ENCODE results near the gene P2RY6.

Gene P2RY6

GRCh38 chr11:73277467-73277866 lies 5.3 kb downstream of the P2RY6 start:
- H3K4me1 ChIP-seq (ENCODE audit: control insufficient read depth, insufficient read depth, low read length) = peaks cover 5% of the 10 kb centered on the region
- H3K4me3 ChIP-seq (ENCODE audit: low read length) = no peak overlapping the region

GRCh38 chr11:73280626-73281025 lies 8.5 kb downstream of the P2RY6 start:
- Histone ChIP-seq H3K4me3 (ENCODE audit: low read length) (no peak overlapping the region), H3K27me3 (ENCODE audit: control insufficient read depth, insufficient read depth, low read length) (peaks cover 9% of the 10 kb centered on the region), H3K9ac (ENCODE audit: low read length) (no peak overlapping the region), H3K9me3 (ENCODE audit: control insufficient read depth, low read length) (no peaks in the 10 kb centered on the region), H3K36me3 (ENCODE audit: control insufficient read depth, insufficient read depth, low read length) (no peaks in the 10 kb centered on the region), H3K4me1 (ENCODE audit: control insufficient read depth, insufficient read depth, low read length) (peaks cover 5% of the 10 kb centered on the region)

More at GRCh38 chr11:73277467-73277866, 5.3 kb downstream of the P2RY6 start:
- Histone ChIP-seq H3K36me3 (ENCODE audit: control insufficient read depth, insufficient read depth, low read length) (no peaks in the 10 kb centered on the region), H3K9me3 (ENCODE audit: control insufficient read depth, low read length) (no peaks in the 10 kb centered on the region), H3K9ac (ENCODE audit: low read length) (no peak overlapping the region), H3K27me3 (ENCODE audit: control insufficient read depth, insufficient read depth, low read length) (peaks cover 3% of the 10 kb centered on the region)

- Histone ChIP-seq H3K4me3 (ENCODE audit: low read length) (no peak overlapping the region), H3K27me3 (ENCODE audit: control insufficient read depth, insufficient read depth, low read length) (peaks cover 9% of the 10 kb centered on the region), H3K9me3 (ENCODE audit: control insufficient read depth, low read length) (no peaks in the 10 kb centered on the region), H3K9ac (ENCODE audit: low read length) (no peak overlapping the region), H3K4me1 (ENCODE audit: control insufficient read depth, insufficient read depth, low read length) (peaks cover 5% of the 10 kb centered on the region), H3K36me3 (ENCODE audit: control insufficient read depth, insufficient read depth, low read length) (no peaks in the 10 kb centered on the region)
These were observed 9.1 kb downstream of the P2RY6 start for GRCh38 chr11:73281201-73281741.

- Histone ChIP-seq H3K4me3 (ENCODE audit: low read length) (no peak overlapping the region), H3K4me1 (ENCODE audit: control insufficient read depth, insufficient read depth, low read length) (peaks cover 5% of the 10 kb centered on the region), H3K36me3 (ENCODE audit: control insufficient read depth, insufficient read depth, low read length) (no peaks in the 10 kb centered on the region), H3K9me3 (ENCODE audit: control insufficient read depth, low read length) (no peaks in the 10 kb centered on the region), H3K9ac (ENCODE audit: low read length) (no peak overlapping the region), H3K27me3 (ENCODE audit: control insufficient read depth, insufficient read depth, low read length) (peaks cover 10% of the 10 kb centered on the region)
These were observed 9.9 kb downstream of the P2RY6 start for GRCh38 chr11:73281796-73282660.

GRCh38 chr11:73283276-73284000 lies 11.3 kb downstream of the P2RY6 start:
- peaks cover 15% of the 10 kb centered on the region for H3K4me1 ChIP-seq (ENCODE audit: control insufficient read depth, insufficient read depth, low read length)
- H3K9ac ChIP-seq (ENCODE audit: low read length) = no peak overlapping the region
- H3K27me3 ChIP-seq (ENCODE audit: control insufficient read depth, insufficient read depth, low read length) = peaks cover 17% of the 10 kb centered on the region
- no peaks in the 10 kb centered on the region for H3K9me3 ChIP-seq (ENCODE audit: control insufficient read depth, low read length)
- H3K36me3 ChIP-seq (ENCODE audit: control insufficient read depth, insufficient read depth, low read length) = no peaks in the 10 kb centered on the region
- no peak overlapping the region for H3K4me3 ChIP-seq (ENCODE audit: low read length)

- Histone ChIP-seq H3K9ac (ENCODE audit: low read length) (no peak overlapping the region), H3K4me1 (ENCODE audit: control insufficient read depth, insufficient read depth, low read length) (peaks cover 22% of the 10 kb centered on the region), H3K9me3 (ENCODE audit: control insufficient read depth, low read length) (no peaks in the 10 kb centered on the region), H3K27me3 (ENCODE audit: control insufficient read depth, insufficient read depth, low read length) (peaks cover 17% of the 10 kb centered on the region), H3K36me3 (ENCODE audit: control insufficient read depth, insufficient read depth, low read length) (no peaks in the 10 kb centered on the region), H3K4me3 (ENCODE audit: low read length) (no peak overlapping the region)
These were observed 12.0 kb downstream of the P2RY6 start for GRCh38 chr11:73284106-73284505.

GRCh38 chr11:73285721-73286120 lies 13.6 kb downstream of the P2RY6 start:
- peaks cover 17% of the 10 kb centered on the region for H3K27me3 ChIP-seq (ENCODE audit: control insufficient read depth, insufficient read depth, low read length)
- H3K4me1 ChIP-seq (ENCODE audit: control insufficient read depth, insufficient read depth, low read length) = peaks cover 25% of the 10 kb centered on the region
- H3K36me3 ChIP-seq (ENCODE audit: control insufficient read depth, insufficient read depth, low read length) = no peaks in the 10 kb centered on the region
- no peak overlapping the region for H3K9ac ChIP-seq (ENCODE audit: low read length)
- H3K9me3 ChIP-seq (ENCODE audit: control insufficient read depth, low read length) = no peaks in the 10 kb centered on the region
- H3K4me3 ChIP-seq (ENCODE audit: low read length) = no peak overlapping the region

GRCh38 chr11:73286240-73286810 lies 14.2 kb downstream of the P2RY6 start:
- H3K36me3 ChIP-seq (ENCODE audit: control insufficient read depth, insufficient read depth, low read length) = no peaks in the 10 kb centered on the region
- no peak overlapping the region for H3K9ac ChIP-seq (ENCODE audit: low read length)
- peaks cover 21% of the 10 kb centered on the region for H3K4me1 ChIP-seq (ENCODE audit: control insufficient read depth, insufficient read depth, low read length)
- no peak overlapping the region for H3K4me3 ChIP-seq (ENCODE audit: low read length)
- no peaks in the 10 kb centered on the region for H3K9me3 ChIP-seq (ENCODE audit: control insufficient read depth, low read length)
- H3K27me3 ChIP-seq (ENCODE audit: control insufficient read depth, insufficient read depth, low read length) = peaks cover 15% of the 10 kb centered on the region

- no peaks in the 10 kb centered on the region for H3K36me3 ChIP-seq (ENCODE audit: control insufficient read depth, insufficient read depth, low read length)
- peaks cover 22% of the 10 kb centered on the region for H3K27me3 ChIP-seq (ENCODE audit: control insufficient read depth, insufficient read depth, low read length)
- no peak overlapping the region for H3K9ac ChIP-seq (ENCODE audit: low read length)
- no peaks in the 10 kb centered on the region for H3K9me3 ChIP-seq (ENCODE audit: control insufficient read depth, low read length)
- H3K4me3 ChIP-seq (ENCODE audit: low read length) = no peak overlapping the region
- H3K4me1 ChIP-seq (ENCODE audit: control insufficient read depth, insufficient read depth, low read length) = peaks cover 21% of the 10 kb centered on the region
These were observed 15.4 kb downstream of the P2RY6 start for GRCh38 chr11:73287400-73288101.

GRCh38 chr11:73288192-73288872 lies 16.2 kb downstream of the P2RY6 start:
- Histone ChIP-seq H3K4me3 (ENCODE audit: low read length) (no peak overlapping the region), H3K9ac (ENCODE audit: low read length) (no peak overlapping the region), H3K9me3 (ENCODE audit: control insufficient read depth, low read length) (no peaks in the 10 kb centered on the region), H3K27me3 (ENCODE audit: control insufficient read depth, insufficient read depth, low read length) (peaks cover 26% of the 10 kb centered on the region), H3K4me1 (ENCODE audit: control insufficient read depth, insufficient read depth, low read length) (peaks cover 21% of the 10 kb centered on the region), H3K36me3 (ENCODE audit: control insufficient read depth, insufficient read depth, low read length) (no peaks in the 10 kb centered on the region)

All from mucosa of stomach (tissue), 1 donor.